ENCODE results near the gene OIP5. TPM values are rescaled to one million over a fixed set of nuclear protein-coding genes. Genes with fewer than 3 reads are reported as not detected.

The OIP5 gene
- total RNA-seq = 10 to 100 TPM; 12.8 to 13.3 TPM

DNA sequence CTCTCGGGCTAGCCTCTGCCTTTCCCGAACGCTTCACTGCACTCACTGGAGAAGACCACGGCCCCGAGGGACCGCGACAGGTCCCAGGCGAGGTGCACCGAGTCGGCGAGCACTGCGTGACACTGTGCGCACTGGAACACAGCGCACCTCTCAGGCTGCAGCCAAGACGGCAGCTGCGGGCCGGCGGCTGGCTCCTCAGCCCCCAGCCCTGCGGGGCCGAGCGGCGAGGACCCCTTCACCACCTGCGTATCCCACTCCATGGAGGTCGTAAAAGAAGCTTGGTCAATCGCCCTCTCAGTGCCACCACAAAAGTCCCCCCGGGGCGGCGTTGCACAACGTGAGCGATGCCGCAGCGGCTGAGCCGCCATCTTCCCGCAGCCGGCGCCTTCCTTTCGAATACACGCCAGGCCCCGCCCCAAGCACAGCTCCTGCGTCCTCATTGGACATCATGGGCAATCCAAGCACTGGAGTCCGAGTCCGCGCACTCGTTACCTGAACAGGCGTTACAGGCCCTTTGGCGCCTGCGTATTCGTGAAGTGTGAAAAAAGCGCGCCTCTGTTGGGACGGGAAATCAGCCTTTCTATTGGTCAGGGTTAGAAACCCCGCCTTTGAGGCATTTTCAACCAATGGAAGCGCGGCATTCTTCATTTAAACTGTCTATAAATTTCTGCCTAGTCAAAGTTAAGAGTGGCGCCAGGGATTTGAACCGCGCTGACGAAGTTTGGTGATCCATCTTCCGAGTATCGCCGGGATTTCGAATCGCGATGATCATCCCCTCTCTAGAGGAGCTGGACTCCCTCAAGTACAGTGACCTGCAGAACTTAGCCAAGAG, at the start of gene OIP5, which contains the start of gene NUSAP1:
Gene OIP5, minus strand, starts transcription at position 398 of the 832 bp plus-strand sequence. Its CDS starts 30 bp downstream, at position 368.
Gene NUSAP1, plus strand, starts transcription at position 688 of the 832 bp plus-strand sequence. Its CDS starts 77 bp downstream, at position 765.

Other genes with a start within 250 kb of the OIP5 start
- 10 to 100 TPM; 21.5 to 22.2 TPM for gene INO80, start 216.3 kb downstream of the OIP5 start, total RNA-seq
- gene EXD1, start 101.8 kb downstream of the OIP5 start, total RNA-seq = not detected
- gene CHP1, start 101.3 kb downstream of the OIP5 start, total RNA-seq = 10 to 100 TPM; 65.9 to 72.7 TPM
- 100 to 1,000 TPM; 205 to 210 TPM for gene NUSAP1, start 290 bp upstream of the OIP5 start, total RNA-seq
- 10 to 100 TPM; 10.8 to 13.2 TPM for gene NDUFAF1, start 69.9 kb upstream of the OIP5 start, total RNA-seq
- 10 to 100 TPM; 36.6 to 40.0 TPM for gene RTF1, start 84.5 kb upstream of the OIP5 start, total RNA-seq
- gene ITPKA, start 161.3 kb upstream of the OIP5 start, total RNA-seq = under 1 TPM; 0.19 to 0.33 TPM
- gene LTK, start 181.2 kb upstream of the OIP5 start, total RNA-seq = under 1 TPM; 0.13 to 0.17 TPM
- gene RPAP1, start 211.7 kb upstream of the OIP5 start, total RNA-seq = 10 to 100 TPM; 35.9 to 38.3 TPM
- gene TYRO3, start 226.6 kb upstream of the OIP5 start, total RNA-seq = 1 to 10 TPM; 1.3 to 1.9 TPM